8988T (cell line): ENCODE measurements around the gene PLEKHG3.

Experiments used
- DNase-seq: peaks from one replicate; pipeline ENCODE4 v3.0.0; 2011

The PLEKHG3 gene

DNA sequence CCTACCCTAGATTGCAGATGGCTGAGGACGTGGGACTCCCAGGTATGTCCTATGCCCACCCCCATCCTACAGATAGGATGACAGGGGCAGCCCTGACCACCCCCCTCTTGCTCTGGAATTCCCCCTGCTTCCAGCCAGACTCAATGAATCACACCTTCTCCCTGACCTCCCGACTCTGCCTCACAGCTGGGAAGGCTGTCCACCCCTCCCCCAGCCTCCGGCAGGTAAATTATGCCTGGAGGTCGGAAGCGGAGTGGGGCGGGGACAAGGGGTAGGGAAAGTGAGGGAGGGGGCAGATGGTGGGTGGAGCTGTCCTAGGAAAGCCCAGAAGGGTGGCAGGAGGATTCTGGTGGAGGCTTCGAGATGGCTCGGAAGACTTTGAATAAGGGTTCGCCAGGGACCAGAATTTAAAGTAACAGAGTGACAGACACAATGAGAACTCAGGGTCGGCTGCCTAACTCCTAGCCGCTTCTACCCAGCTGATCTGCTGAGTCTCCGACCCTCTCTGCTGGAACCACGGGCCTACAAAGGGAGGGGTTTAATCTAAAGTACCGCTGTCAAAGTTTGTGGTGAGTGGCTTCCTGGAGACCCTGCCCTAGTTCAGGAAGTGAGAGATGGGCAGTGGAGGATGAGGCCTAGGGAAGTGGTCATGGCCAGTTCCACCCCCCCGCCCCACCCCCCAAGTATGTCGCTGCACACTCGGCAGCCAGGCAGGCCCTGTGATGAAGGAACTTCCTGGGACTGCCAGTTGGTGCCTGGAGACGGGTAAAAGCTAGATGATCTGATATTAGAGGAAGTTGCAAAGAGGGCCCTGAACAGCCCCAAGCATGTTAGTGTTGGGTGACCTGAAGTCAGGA, 4.2 kb downstream of the PLEKHG3 start:
- DNase-seq: peak; percentile 58

DNA sequence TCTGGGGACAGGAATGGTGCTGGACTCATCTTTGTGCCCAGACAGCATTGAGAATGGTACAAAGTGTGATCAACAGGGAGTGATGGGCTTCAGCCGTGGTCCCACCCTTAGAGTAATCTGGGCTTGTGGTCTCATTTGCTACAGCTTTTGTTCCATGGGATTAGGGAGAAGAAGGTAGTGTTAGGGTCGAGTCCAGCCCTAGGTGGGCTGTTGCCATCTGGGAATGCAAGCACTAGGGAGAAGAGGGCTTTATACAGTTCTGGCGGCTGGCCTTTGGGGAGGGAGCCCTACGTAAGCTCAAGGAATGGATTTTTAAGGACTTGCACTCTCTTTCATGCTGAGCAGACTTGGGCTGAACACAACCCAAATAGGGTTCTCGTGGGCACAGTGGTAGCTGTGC, 4.9 kb downstream of the PLEKHG3 start:
- no peak for DNase-seq

DNA sequence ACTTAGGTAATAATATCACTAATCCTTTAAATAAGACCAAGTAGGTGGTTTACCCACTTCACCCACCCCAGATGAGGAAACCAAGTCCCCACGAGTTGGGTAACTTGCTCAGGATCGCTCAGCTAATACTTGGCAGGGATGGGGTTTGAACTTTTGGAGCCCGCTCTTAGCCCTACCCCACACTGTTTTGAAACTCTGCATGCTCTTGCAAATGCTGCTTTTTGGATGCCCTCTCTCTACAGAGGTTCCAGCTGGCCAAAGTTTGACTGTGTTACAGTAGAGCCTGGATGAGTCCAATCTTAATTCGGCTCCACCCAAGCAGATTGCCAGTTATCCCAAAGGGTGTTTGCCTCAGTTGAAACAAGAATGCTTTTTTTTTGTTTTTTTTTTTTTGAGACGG, 6.8 kb downstream of the PLEKHG3 start:
- DNase-seq: no peak

DNA sequence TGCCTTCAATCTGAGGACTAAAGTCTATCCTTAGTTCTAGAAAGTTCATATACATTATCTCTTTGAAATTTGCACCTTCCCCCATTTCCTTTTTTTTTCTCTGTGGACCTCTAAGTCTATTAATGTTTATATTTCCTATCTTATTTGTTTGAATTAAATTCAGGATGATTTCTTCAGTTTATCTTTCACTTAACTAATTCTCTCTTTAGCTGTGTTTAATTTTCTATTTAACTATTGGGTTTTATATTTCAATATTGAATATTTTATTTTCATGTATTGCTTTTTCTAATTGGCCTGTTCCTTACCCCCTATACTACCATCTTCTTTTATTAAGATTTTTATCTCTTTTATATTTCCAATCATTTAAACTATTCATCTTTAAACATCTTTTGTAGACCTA, 9.5 kb downstream of the PLEKHG3 start:
- no peak for DNase-seq

DNA sequence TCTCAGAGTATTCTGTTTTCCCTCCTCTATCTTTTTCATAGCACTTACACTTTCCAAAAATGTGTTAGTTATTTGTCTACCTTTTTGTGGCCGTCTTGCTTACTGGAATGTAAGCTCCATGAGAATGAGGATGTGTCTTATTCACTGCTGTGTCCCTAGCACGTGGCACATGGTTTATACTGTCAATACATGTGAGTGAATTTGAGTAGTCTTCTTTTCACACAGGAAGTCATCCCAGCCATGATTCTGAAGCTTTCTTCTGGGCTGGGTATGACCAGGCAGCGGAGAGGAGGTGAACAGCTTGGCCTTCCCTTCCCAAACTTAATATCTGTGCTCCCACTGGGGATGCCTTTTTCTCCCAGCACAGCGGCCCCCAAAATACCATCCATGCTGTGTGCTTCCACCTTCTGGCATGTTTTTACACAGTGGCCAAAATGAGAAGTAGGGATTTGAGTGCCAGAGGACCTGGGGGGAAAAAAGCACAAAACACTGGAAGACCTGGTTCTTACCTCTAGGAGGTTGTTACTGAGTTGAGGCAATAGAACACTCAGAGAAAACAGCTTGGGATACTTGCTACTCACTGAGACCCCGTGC, 10.3 kb downstream of the PLEKHG3 start:
- DNase-seq: no peak

DNA sequence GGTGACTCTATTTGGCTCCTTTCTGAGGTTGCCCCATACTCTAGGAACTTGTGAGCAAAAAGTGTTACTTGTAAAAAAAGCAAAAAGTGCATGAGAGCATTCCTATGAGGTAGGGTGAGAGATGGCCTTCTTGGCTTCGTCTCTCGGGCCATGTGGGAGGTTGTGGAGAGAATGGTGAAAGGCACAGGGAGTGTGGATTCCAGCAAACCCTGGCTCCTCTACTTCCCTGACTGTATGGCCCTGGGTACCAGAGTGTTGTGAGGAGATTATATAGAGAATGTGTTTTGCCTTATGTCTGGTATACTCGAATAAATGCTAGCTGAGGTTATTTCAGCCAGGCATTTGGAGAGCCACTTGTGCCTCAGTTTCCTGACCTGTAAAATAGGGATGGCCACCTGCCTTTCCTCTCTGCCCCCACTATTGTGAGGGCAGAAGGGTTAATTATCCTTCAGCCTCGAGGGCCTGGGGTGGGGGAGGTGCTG, 11.0 kb downstream of the PLEKHG3 start:
- DNase-seq: no peak

DNA sequence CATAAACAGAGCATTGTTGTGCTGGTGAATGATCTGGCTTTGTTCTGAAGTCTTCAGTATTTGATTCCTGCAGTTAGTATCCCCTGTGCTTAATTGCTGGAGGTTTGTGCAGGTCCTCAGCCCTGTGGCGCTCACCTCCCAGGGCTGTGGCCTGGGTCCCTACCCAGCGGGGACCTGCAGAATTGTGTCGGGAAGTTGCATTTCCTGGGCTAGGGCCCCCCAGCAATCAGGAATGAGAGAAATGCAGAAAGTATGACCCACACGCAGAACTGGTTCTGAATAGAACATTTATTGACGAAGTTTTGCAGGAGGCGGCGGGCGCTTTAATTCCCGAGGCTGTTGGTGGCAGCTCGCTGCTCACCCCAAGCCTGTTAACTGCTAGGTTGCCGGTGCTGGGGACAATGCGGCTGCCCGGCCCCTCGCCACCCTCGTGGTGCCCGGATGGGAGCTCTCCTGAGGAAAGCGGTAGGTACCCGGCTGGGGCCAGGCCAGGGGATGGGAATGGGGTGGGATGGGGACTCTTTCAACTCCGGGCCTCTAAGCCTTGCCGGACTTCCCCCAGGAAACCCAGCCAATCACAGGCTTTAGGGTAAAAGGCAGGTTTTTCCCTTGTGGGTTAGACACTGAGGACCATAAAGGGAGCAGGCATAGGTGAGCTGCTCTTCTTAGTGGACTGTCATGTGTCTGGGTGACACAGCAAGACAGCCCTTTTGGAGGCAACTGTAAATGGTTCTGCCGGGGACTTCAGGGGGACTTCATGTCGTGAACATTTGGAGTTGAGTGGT, 11.6 kb downstream of the PLEKHG3 start:
- DNase-seq: no peak

DNA sequence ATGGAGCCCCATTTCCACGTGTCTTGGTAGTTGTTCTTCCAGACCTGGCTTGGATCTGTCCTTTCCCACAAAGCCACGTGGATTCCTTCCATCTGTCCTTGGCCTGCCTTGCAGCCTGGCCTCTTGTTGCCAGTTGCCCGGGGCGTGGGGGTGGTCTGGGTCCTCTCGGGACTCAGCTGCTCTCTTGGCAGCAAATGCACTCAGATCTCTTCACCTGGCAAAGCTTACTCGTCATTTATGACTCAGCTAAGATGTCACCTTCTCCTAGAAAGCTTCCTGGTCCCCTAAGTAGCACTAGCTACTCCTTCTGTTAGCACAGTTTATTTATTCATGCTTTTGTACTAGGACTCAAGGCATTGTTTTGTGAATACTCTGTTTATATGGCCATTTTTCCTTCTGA, 13.6 kb downstream of the PLEKHG3 start:
- DNase-seq: no peak

DNA sequence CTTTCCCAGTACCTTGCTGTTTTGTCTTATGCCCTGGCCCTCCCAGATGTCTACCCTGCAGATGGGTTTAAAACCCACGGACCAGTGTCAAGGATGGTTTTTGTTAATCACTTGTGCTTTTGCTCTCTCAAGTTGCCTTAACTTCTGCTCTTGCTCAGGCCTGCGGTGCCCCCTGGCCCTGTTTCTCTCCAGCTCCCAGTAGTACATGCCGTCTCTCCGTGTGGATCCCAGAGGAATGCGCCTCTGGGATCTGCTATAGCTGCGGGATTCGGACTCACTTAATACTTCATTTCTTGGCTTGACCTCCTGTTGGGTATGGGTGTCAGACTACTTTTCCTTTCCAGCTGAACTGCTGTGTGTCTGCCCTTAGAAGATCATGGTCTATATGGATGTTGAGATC, 14.5 kb downstream of the PLEKHG3 start:
- DNase-seq: no peak

DNA sequence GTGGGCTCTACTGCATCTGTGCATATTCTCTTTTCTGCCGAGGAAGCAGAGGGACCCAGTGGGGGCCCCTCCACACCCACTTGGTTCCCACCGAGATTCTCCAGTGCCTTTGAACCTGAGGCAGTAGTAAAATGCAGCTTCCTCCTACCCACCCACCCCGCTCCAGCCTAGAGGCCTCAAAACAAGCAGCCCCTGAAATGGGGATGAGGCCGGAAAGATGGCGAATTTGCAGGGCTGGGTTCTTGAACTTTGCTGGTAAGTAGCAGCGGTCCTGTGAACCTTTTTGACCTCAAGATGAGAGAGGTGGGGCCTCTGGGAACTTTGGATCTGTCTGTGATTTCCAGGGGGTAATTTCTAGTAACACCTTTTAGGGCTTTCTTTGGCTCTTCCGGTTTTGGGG, 15.4 kb downstream of the PLEKHG3 start:
- no peak for DNase-seq

DNA sequence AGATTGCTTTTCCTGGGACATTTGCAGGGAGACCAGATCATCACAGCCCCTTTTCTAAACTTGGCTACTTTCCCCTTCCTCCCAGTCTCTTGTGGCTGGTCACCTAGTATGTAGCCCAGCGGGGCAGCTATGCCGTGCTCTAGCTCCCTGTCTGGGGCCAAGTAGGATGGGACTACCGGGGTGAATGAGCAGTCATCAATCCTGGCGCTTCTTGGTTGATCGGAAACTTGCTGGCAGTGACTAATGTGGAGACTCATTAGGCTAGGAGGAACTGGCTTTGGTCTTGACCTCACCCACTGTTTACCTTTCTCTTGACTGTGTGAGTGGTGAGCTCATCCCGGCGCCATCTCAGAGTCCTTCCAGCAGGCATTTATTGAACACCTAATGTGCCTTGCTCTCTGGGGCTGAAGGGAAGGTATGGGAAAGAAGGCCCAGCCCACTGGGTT, 15.9 kb downstream of the PLEKHG3 start:
- DNase-seq: no peak

DNA sequence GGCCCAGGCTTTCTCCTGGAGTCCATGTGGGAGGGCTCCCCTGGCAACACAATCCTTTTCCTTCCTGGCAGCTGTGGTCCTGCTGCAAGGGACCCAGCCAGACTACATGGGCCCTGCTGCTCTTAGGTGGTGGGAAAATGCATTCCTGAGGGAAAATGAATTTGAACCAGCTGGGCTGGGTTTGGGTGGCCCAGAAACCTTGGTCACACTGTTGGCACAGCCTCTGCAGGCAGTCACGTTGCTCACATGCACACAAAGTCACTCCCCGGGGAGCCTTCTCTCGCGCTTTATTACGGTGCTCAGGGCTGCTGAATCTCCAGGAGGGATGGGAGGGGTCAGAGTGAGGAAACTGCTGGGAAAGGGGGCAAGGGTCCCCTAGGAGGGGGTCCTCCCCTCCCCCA, 17.2 kb downstream of the PLEKHG3 start:
- DNase-seq: no peak

DNA sequence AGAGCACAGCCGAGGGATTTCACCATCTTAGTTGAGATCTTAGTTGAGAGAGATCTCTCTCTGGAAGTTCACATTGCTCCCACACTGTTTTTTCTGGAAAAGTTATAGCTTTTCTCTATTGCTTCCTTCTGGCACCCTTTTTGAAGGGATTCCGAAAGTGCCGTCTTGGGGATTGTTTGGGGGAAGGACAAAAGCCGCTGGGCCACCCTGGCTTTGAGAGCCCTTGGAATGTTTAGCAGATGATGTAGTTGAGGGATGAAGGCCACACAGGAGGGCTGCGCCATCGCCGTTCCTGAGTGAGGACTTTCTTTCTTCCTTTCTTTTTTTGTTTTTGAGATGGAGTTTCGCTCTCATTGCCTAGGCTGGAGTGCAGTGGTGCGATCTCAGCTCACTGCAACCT, 17.7 kb downstream of the PLEKHG3 start:
- no peak for DNase-seq

DNA sequence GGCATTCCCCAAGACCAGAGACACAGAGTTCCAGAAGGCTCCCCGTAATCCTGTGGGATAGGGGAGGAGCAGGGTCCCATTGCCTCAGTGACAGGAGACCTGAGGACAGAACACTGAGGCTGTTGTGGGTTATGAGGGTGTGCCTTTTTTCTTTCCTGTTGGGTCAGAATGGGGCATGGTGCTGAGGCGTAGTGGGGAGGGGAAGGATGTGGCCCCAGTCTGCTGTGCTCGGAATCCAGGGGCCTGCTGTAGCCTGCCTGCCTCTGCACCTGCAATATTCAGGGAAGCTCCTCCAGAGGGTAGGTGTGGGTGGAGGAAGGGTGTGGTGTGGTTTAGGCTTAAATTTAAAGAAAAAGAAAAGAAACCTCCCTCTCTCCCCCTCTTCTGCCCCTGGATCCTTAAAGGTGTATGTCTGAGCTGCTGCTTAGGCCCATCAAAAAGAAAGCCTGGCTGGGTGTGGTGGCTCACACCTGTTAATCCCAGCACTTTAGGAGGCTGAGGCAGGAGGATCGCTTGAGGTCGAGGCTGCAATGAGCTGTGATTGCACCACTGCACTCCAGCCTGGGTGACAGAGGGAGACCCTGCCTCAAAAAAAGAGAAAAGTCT, 18.7 kb downstream of the PLEKHG3 start:
- DNase-seq: no peak

DNA sequence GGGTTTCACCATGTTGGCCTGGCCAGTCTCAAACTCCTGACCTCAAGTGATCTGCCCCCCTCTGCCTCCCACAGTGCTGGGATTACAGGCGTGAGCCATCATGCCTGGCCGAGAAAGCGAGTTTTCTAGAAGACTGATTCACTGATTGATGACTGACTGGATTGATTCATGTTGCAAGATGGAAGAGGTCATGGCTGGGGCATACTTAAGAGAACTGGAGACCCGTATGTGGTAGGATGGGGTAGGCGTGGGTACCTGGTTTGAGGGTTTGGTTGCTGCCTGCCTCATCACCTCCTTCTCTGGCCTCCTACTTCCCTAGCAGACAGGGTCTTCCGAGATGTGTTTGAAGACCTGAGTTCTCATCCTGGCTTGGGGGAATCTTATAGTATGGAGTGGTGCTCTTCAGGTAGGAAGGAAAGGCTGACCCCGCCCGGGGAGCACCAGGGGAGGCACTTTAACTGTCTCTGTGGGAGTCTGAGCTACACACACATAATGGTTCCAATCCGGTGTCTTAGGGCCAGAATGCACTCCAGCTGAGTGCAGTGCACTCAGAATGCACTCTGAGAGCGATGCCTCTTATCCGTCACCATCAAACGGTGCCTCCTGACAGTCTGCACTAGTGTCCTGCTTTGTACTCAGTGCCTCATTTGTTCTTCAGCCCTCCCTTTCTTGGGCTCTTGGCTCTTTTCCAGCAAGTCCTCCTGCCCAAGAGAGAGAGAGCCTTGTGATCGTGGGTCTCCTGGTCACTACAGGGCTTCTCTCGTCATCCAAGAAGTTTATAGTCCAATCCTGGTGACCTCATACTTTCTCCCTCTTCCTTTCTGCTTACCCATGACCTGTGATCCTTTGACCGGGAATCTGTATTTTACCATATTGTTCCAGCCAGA, 19.7 kb downstream of the PLEKHG3 start:
- no peak for DNase-seq

DNA sequence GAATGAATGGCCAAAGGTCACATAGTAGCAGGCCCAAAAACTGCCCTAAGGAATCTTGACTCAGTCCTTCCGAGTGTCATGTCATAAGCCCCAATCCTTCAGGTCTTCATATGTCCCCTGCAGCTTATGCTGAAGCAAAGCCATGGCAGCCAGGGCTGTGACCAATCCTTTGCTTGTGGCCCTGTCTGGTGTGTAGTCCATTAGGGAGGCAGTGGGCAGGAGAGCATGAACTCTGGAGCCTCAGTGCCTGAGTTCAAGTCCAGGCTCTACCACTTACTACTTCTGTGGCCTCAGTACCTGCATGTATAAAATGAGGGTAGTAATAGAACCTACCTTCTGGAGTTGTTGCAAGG, 20.3 kb downstream of the PLEKHG3 start:
- no peak for DNase-seq

DNA sequence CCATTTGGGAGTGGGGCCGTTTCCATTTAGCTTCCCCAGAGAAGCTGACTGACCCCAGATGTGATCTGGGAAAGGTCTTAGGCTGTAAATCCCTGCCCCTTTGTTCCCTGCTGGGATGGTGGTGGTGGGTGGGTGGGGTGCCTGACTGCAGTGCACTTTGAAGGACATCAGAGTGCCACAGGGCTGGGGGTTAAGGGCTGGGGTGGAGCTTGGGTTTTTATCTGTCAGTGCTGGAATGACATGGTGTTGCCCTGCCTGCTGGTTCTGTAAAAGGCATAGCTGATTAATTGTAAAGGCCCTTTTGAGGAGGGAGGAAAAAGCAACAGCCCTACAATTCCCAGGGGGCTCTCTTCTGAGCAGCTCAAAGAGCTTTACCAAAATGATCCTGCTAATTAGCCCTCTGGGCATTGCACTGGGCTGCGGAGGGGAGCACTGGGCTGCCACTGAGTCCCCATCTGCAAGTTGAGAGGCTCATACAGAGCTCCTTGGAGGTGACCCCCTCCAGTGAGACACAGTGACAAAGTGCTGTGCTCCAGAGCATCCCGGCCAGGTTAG, 21.1 kb downstream of the PLEKHG3 start:
- no peak for DNase-seq

DNA sequence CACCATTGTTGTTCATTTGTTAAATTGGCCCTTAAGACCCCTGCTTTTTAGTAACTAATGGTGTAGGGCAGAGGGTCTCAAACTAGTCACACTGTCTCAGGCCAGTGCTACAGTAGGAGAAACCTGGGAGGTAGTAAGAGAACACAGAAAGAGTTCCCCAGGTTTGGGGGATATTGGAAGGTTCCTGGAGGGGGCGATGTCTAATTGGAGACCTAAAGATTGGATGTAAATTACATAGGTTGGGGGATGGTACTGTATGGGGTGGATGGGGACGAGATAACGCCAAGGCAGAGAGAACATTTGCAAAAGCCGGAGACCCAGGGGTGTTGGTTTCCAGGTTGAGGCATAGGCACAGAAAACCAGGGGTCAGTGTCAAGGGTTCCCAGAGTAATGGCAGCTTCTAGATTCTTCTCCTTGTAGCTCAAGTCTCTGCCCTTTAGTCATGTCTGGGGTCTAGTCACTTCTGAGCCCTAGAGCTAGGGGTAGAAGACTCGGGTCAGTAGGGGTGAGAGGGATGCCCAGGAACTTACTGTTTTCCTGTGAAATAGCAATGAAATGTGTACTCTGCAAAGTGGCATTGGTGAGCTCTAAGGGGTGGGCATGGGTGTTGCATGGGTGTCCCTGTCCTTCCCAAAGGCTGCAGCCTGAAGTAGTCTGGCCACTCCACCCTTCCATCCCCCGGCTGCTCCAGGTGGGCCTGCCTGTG, 21.8 kb downstream of the PLEKHG3 start:
- DNase-seq: no peak

DNA sequence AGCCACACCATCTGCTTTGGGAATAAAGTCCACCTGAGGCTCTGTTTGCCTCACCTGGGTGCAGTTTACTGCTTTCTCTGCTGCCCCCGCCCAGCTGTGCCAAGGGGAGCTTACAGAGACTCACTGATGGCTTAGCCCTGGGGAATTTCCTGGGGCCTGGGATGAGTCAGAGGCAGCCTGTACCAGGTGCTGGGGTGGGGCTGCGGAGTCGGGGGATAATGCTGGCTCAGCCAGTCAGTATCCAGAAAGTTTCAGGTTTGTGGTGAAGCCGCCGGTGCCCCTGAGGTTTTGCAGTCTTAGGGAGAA, 22.3 kb downstream of the PLEKHG3 start:
- DNase-seq: peak; percentile 92

DNA sequence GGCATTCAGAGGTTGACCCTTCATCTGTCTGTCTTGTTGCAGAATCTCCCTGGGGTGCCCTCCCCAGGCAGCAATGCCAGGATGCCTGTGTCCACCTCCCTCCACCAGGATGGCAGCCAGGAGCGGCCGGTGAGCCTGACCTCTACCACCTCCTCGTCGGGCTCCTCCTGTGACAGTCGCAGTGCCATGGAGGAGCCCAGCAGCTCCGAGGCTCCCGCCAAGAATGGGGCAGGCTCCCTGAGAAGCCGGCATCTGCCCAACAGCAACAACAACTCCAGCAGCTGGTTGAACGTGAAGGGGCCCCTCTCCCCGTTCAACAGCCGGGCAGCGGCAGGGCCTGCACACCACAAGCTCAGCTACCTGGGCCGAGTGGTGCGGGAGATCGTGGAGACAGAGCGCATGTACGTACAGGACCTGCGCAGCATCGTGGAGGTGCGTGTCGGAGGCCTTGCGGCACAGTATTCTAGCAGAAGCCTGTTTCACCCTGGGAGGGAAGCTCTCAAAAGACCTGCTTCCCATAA, 23.4 kb downstream of the PLEKHG3 start:
- DNase-seq: no peak

DNA sequence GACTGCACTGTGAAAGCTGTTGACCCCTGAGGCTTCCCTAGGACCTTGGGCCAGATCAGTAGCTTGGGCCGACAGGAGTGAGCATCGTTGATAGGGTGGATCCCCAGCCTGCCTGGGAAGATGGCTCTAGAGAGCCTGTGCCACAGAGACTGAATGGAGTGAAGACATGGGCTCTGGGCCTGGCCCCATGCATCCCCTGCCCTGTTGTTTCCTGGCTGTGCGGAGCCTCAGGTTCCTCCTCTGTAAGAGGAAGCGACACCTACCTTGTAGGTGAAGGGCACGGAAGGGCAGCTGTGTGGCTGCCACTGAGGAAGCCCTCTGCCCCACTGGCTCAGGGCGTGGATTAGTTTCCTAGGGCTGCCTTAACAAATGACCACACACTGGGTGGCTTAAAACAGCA, 23.9 kb downstream of the PLEKHG3 start:
- DNase-seq: no peak
